Vagina (tissue), 2 donors: ENCODE results near the gene GHR.

Source experiments
- CTCF ChIP-seq, 3 experiments: fragments of 450-650 bp in 2 of 3; fragments of 200-600 bp in 1 of 3; sonication (generic) in 1 of 3; IDR thresholded peaks; one replicate each; pipeline ENCODE4 v1.5.1; 2017 to 2019; ENCODE audit warnings: antibody characterized with exemption in 3 of 3, mild to moderate bottlenecking in 2 of 3, moderate library complexity in 2 of 3
- POLR2A ChIP-seq, 2 donors: fragments of 450-650 bp; IDR thresholded peaks; one replicate each; pipeline ENCODE4 v1.6.1; 2017; ENCODE audit warnings: antibody characterized with exemption in 2 of 2, mild to moderate bottlenecking in 2 of 2, moderate library complexity in 2 of 2

- TF ChIP-seq CTCF (IDR thresholded peaks at IDR 0.05): no peak
- no peak for TF ChIP-seq POLR2A (IDR thresholded peaks at IDR 0.05)
Measured at GRCh38 chr5:42614509-42614908, 191.3 kb downstream of the GHR start.
